ENCODE data around the gene C11orf65.

Gene C11orf65

GRCh38 chr11:108467091-108467823 lies at the start of gene C11orf65:
TSS of gene C11orf65 (minus strand) at chr11:108467529. CDS start at chr11:108461559, 5,970 bp downstream.
- Histone ChIP-seq H3K27me3 (ENCODE audit: control insufficient read depth, insufficient read depth, low read length) (no peaks in the 10 kb centered on the region), H3K27ac (peak within 1 kb of the TSS; percentile 98), H3K9ac (peak within 1 kb of the TSS; percentile 89), H3K36me3 (ENCODE audit: control insufficient read depth, insufficient read depth, low read length) (no peaks in the 10 kb centered on the region), H3K4me3 (ENCODE audit: low read depth, low read length) (peak within 1 kb of the TSS; percentile 82), H3K9me3 (ENCODE audit: control insufficient read depth, low read length) (no peaks in the 10 kb centered on the region), H3K4me2 (ENCODE audit: low read length) (peak within 1 kb of the TSS; percentile 91), H3K79me2 (no peaks in the 10 kb centered on the region), H3K4me1 (no peaks in the 10 kb centered on the region), H2AFZ (peak within 1 kb of the TSS; percentile 91)
- no peak for TF ChIP-seq CTCF (IDR thresholded peaks at IDR 0.05)

GRCh38 chr11:108516125-108516524 lies 48.8 kb upstream of the C11orf65 start:
- Histone ChIP-seq H3K36me3 (ENCODE audit: control insufficient read depth, insufficient read depth, low read length) (no peaks in the 10 kb centered on the region), H3K4me1 (no peaks in the 10 kb centered on the region), H3K9me3 (ENCODE audit: control insufficient read depth, low read length) (no peaks in the 10 kb centered on the region), H3K9ac (no peak overlapping the region), H3K27ac (no peak overlapping the region), H3K4me3 (ENCODE audit: low read depth, low read length) (no peak overlapping the region), H3K27me3 (ENCODE audit: control insufficient read depth, insufficient read depth, low read length) (no peaks in the 10 kb centered on the region), H3K79me2 (no peaks in the 10 kb centered on the region), H2AFZ (no peak overlapping the region), H3K4me2 (ENCODE audit: low read length) (no peak overlapping the region)
- TF ChIP-seq CTCF (IDR thresholded peaks at IDR 0.05): no peak

GRCh38 chr11:108512708-108513107 lies 45.4 kb upstream of the C11orf65 start:
- H3K79me2 ChIP-seq: no peaks in the 10 kb centered on the region
- no peak overlapping the region for H2AFZ ChIP-seq
- no peak overlapping the region for H3K9ac ChIP-seq
- H3K4me3 ChIP-seq (ENCODE audit: low read depth, low read length): no peak overlapping the region
- H3K27me3 ChIP-seq (ENCODE audit: control insufficient read depth, insufficient read depth, low read length): no peaks in the 10 kb centered on the region
- no peaks in the 10 kb centered on the region for H3K4me1 ChIP-seq
- H3K36me3 ChIP-seq (ENCODE audit: control insufficient read depth, insufficient read depth, low read length): no peaks in the 10 kb centered on the region
- H3K4me2 ChIP-seq (ENCODE audit: low read length): no peak overlapping the region
- no peak for TF ChIP-seq CTCF (IDR thresholded peaks at IDR 0.05)
- H3K27ac ChIP-seq: no peak overlapping the region
- H3K9me3 ChIP-seq (ENCODE audit: control insufficient read depth, low read length): no peaks in the 10 kb centered on the region

GRCh38 chr11:108511851-108512474 lies 44.6 kb upstream of the C11orf65 start:
- H3K9ac ChIP-seq: no peak overlapping the region
- no peaks in the 10 kb centered on the region for H3K4me1 ChIP-seq
- no peaks in the 10 kb centered on the region for H3K9me3 ChIP-seq (ENCODE audit: control insufficient read depth, low read length)
- no peak overlapping the region for H3K4me2 ChIP-seq (ENCODE audit: low read length)
- H3K36me3 ChIP-seq (ENCODE audit: control insufficient read depth, insufficient read depth, low read length): no peaks in the 10 kb centered on the region
- no peak overlapping the region for H3K4me3 ChIP-seq (ENCODE audit: low read depth, low read length)
- H3K27ac ChIP-seq: no peak overlapping the region
- no peak overlapping the region for H2AFZ ChIP-seq
- no peaks in the 10 kb centered on the region for H3K79me2 ChIP-seq
- H3K27me3 ChIP-seq (ENCODE audit: control insufficient read depth, insufficient read depth, low read length): no peaks in the 10 kb centered on the region
- TF ChIP-seq CTCF (IDR thresholded peaks at IDR 0.05): no peak

Measured in parathyroid adenoma (tissue), 2 donors.